Karpas-422 (cell line): ENCODE measurements around the gene DPYD. TPM values are rescaled to one million over a fixed set of nuclear protein-coding genes. Genes with fewer than 3 reads are reported as not detected.
A peak's percentile ranks its signal among the peaks of the same experiment; 100 is the strongest.
"Not testable (repeated sequence)": the region's sequence is repeated elsewhere in the genome, so short reads cannot be mapped to it uniquely, and the experiment has no call there.

ENCODE experiments used
- DNase-seq: peaks from one replicate; pipeline ENCODE4 v3.0.0-alpha.2; 2015
- H2AFZ ChIP-seq: fragments of 200-600 bp; sonication (generic); 2 replicates; pipeline ENCODE4 v1.6.1; 2014; ENCODE audit warnings: antibody characterized with exemption, low read length, mixed read lengths
- H3K27ac ChIP-seq: fragments of 200-600 bp; sonication (generic); 2 replicates; pipeline ENCODE4 v1.5.1; 2014; ENCODE audit warnings: mild to moderate bottlenecking, low read length, moderate library complexity
- H3K27me3 ChIP-seq: fragments of 200-600 bp; sonication (generic); 2 replicates; pipeline ENCODE4 v1.6.1; 2014; ENCODE audit warnings: low read length, mixed read lengths
- H3K36me3 ChIP-seq: fragments of 200-600 bp; sonication (generic); 2 replicates; pipeline ENCODE4 v1.6.1; 2014; ENCODE audit warnings: low read length, mixed read lengths; ENCODE audit not compliant: insufficient read depth
- H3K4me1 ChIP-seq: fragments of 200-600 bp; sonication (generic); 2 replicates; pipeline ENCODE4 v1.6.1; 2014; ENCODE audit warnings: mild to moderate bottlenecking, low read length, mixed read lengths
- H3K4me2 ChIP-seq: fragments of 200-600 bp; sonication (generic); 2 replicates; pipeline ENCODE4 v1.6.1; 2014; ENCODE audit warnings: low read length, low read depth, mild to moderate bottlenecking; ENCODE audit not compliant: poor library complexity, severe bottlenecking
- H3K4me3 ChIP-seq: fragments of 200-600 bp; sonication (generic); 2 replicates; pipeline ENCODE4 v1.5.1; 2014; ENCODE audit warnings: mild to moderate bottlenecking, antibody characterized with exemption, low read length, mixed read lengths
- H3K79me2 ChIP-seq: fragments of 200-600 bp; sonication (generic); 2 replicates; pipeline ENCODE4 v1.6.1; 2014; ENCODE audit warnings: mild to moderate bottlenecking, low read length, mixed read lengths
- H3K9ac ChIP-seq: fragments of 200-600 bp; sonication (generic); 2 replicates; pipeline ENCODE4 v1.6.0; 2014; ENCODE audit warnings: low read length
- H3K9me2 ChIP-seq: fragments of 200-600 bp; sonication (generic), shearing (Covaris generic); replicated peaks from 2 replicates; pipeline ENCODE4 v1.6.0; 2014; ENCODE audit warnings: mild to moderate bottlenecking, low read length, moderate library complexity; ENCODE audit not compliant: insufficient read depth
- H3K9me3 ChIP-seq: fragments of 300-700, 200-600 bp; sonication (generic); 2 replicates; pipeline ENCODE4 v1.6.1; 2014; ENCODE audit warnings: low read length, mixed read lengths
- H4K20me1 ChIP-seq: fragments of 200-600 bp; sonication (generic); 2 replicates; pipeline ENCODE4 v1.6.1; 2014; ENCODE audit warnings: mild to moderate bottlenecking, antibody characterized with exemption, low read length, low read depth; ENCODE audit not compliant: insufficient read depth
- total RNA-seq: library from RNA; depleted of rRNA; stranded (reverse); fragments of >200 nt; shearing (Covaris generic); gene quantifications from 2 replicates; pipeline ENCODE4 v1.2.3, GENCODE V29; 2014; ENCODE audit warnings: low replicate concordance

Gene DPYD
- total RNA-seq, 1 experiment from 2014 or later: 59.4 TPM

- H3K27ac ChIP-seq, H3K9ac ChIP-seq, H3K9me3 ChIP-seq, H2AFZ ChIP-seq, H3K9me2 ChIP-seq, DNase-seq, H4K20me1 ChIP-seq, H3K4me1 ChIP-seq, H3K79me2 ChIP-seq, H3K4me3 ChIP-seq, H3K27me3 ChIP-seq, H3K36me3 ChIP-seq, H3K4me2 ChIP-seq: not testable (repeated sequence)
Observed at GRCh38 chr1:97349794-97350193, 571.0 kb downstream of the DPYD start.

- H3K9ac ChIP-seq: no peak overlapping the region
- no peaks in the 10 kb centered on the region for H4K20me1 ChIP-seq
- H3K79me2 ChIP-seq: no peaks in the 10 kb centered on the region
- H3K9me3 ChIP-seq: no peaks in the 10 kb centered on the region
- DNase-seq: no peak
- H3K9me2 ChIP-seq: no peaks in the 10 kb centered on the region
- no peaks in the 10 kb centered on the region for H3K27me3 ChIP-seq
- no peaks in the 10 kb centered on the region for H3K36me3 ChIP-seq
- H2AFZ ChIP-seq: no peak overlapping the region
- no peak overlapping the region for H3K27ac ChIP-seq
- no peak overlapping the region for H3K4me3 ChIP-seq
- no peak overlapping the region for H3K4me2 ChIP-seq
- H3K4me1 ChIP-seq: no peaks in the 10 kb centered on the region
Observed at GRCh38 chr1:97348599-97349265, 572.1 kb downstream of the DPYD start.

GRCh38 chr1:97340951-97341350, 579.9 kb downstream of the DPYD start:
- Histone ChIP-seq H3K4me3 (no peak overlapping the region), H3K4me1 (no peaks in the 10 kb centered on the region), H3K36me3 (no peaks in the 10 kb centered on the region), H3K27ac (no peak overlapping the region), H3K79me2 (no peaks in the 10 kb centered on the region), H3K4me2 (no peak overlapping the region), H3K9me3 (no peaks in the 10 kb centered on the region), H2AFZ (no peak overlapping the region), H3K9me2 (no peaks in the 10 kb centered on the region), H4K20me1 (no peaks in the 10 kb centered on the region), H3K27me3 (no peaks in the 10 kb centered on the region), H3K9ac (no peak overlapping the region)
- no peak for DNase-seq

GRCh38 chr1:97338347-97338746, 582.5 kb downstream of the DPYD start:
- no peaks in the 10 kb centered on the region for H4K20me1 ChIP-seq
- H3K27ac ChIP-seq: no peak overlapping the region
- H3K4me3 ChIP-seq: no peak overlapping the region
- no peak overlapping the region for H3K9ac ChIP-seq
- no peaks in the 10 kb centered on the region for H3K4me1 ChIP-seq
- H3K27me3 ChIP-seq: no peaks in the 10 kb centered on the region
- H3K9me2 ChIP-seq: no peaks in the 10 kb centered on the region
- no peak overlapping the region for H3K4me2 ChIP-seq
- H3K79me2 ChIP-seq: no peaks in the 10 kb centered on the region
- no peaks in the 10 kb centered on the region for H3K36me3 ChIP-seq
- DNase-seq: no peak
- H3K9me3 ChIP-seq: no peaks in the 10 kb centered on the region
- H2AFZ ChIP-seq: no peak overlapping the region

GRCh38 chr1:97337250-97338030, 583.4 kb downstream of the DPYD start:
- no peaks in the 10 kb centered on the region for H3K4me1 ChIP-seq
- no peaks in the 10 kb centered on the region for H4K20me1 ChIP-seq
- no peak for DNase-seq
- no peaks in the 10 kb centered on the region for H3K79me2 ChIP-seq
- H3K9ac ChIP-seq: no peak overlapping the region
- no peak overlapping the region for H2AFZ ChIP-seq
- H3K27ac ChIP-seq: no peak overlapping the region
- no peaks in the 10 kb centered on the region for H3K36me3 ChIP-seq
- H3K9me2 ChIP-seq: no peaks in the 10 kb centered on the region
- H3K4me3 ChIP-seq: no peak overlapping the region
- H3K27me3 ChIP-seq: no peaks in the 10 kb centered on the region
- H3K9me3 ChIP-seq: no peaks in the 10 kb centered on the region
- H3K4me2 ChIP-seq: no peak overlapping the region

- Histone ChIP-seq H3K4me2 (no peak overlapping the region), H3K79me2 (no peaks in the 10 kb centered on the region), H3K4me3 (no peak overlapping the region), H3K9me2 (no peaks in the 10 kb centered on the region), H3K36me3 (no peaks in the 10 kb centered on the region), H3K4me1 (peaks cover 3% of the 10 kb centered on the region), H3K27ac (no peak overlapping the region), H4K20me1 (no peaks in the 10 kb centered on the region), H3K9me3 (no peaks in the 10 kb centered on the region), H3K9ac (no peak overlapping the region), H2AFZ (no peak overlapping the region), H3K27me3 (no peaks in the 10 kb centered on the region)
- DNase-seq: no peak
Observed at GRCh38 chr1:97334454-97334853, 586.4 kb downstream of the DPYD start.

- H3K9me2 ChIP-seq: no peaks in the 10 kb centered on the region
- H3K36me3 ChIP-seq: no peaks in the 10 kb centered on the region
- no peaks in the 10 kb centered on the region for H3K79me2 ChIP-seq
- no peaks in the 10 kb centered on the region for H4K20me1 ChIP-seq
- H3K4me2 ChIP-seq: no peak overlapping the region
- no peaks in the 10 kb centered on the region for H3K9me3 ChIP-seq
- H3K9ac ChIP-seq: no peak overlapping the region
- no peak for DNase-seq
- H3K27me3 ChIP-seq: no peaks in the 10 kb centered on the region
- H3K4me3 ChIP-seq: no peak overlapping the region
- peaks cover 3% of the 10 kb centered on the region for H3K4me1 ChIP-seq
- H3K27ac ChIP-seq: no peak overlapping the region
- no peak overlapping the region for H2AFZ ChIP-seq
Observed at GRCh38 chr1:97332716-97333115, 588.1 kb downstream of the DPYD start.

- Histone ChIP-seq H3K79me2 (no peaks in the 10 kb centered on the region), H3K27ac (no peak overlapping the region), H3K4me3 (no peak overlapping the region), H3K36me3 (no peaks in the 10 kb centered on the region), H4K20me1 (no peaks in the 10 kb centered on the region), H3K4me1 (peaks cover 3% of the 10 kb centered on the region), H3K9ac (no peak overlapping the region), H3K9me3 (no peaks in the 10 kb centered on the region), H3K9me2 (no peaks in the 10 kb centered on the region), H2AFZ (no peak overlapping the region), H3K4me2 (no peak overlapping the region), H3K27me3 (no peaks in the 10 kb centered on the region)
- peak; percentile 49 for DNase-seq
Observed at GRCh38 chr1:97331165-97331564, 589.7 kb downstream of the DPYD start.
